Activated naive CD4-positive, alpha-beta T cell treated with anti-CD3 and anti-CD28 coated beads for 36 hours (primary cell): ENCODE data around the gene MYBPC2. TPM values are rescaled to one million over a fixed set of nuclear protein-coding genes. Genes with fewer than 3 reads are reported as not detected.
A peak's percentile ranks its signal among the peaks of the same experiment; 100 is the strongest.
"Not testable (repeated sequence)": the region's sequence is repeated elsewhere in the genome, so short reads cannot be mapped to it uniquely, and the experiment has no call there.

Experiments
- CTCF ChIA-PET: fragments of 350-600 bp; sonication (Branson Sonifier 250); formaldehyde crosslinking; loops from one replicate; lab custom pipeline; 2021; ENCODE audit warnings: antibody characterized with exemption; lab: Charles Lee
- DNase-seq: peaks from one replicate; pipeline ENCODE4 v3.0.0-alpha.2; 2020
- H3K27ac Mint-ChIP-seq: one replicate; pipeline ENCODE4 v1.8.0; 2021; ENCODE audit warnings: mild to moderate bottlenecking, mixed read lengths
- H3K27me3 Mint-ChIP-seq: one replicate; pipeline ENCODE4 v1.8.0; 2021; ENCODE audit warnings: low read depth, mixed read lengths
- H3K36me3 Mint-ChIP-seq: one replicate; pipeline ENCODE4 v1.8.0; 2021; ENCODE audit warnings: low read depth, mixed read lengths
- H3K4me1 Mint-ChIP-seq: one replicate; pipeline ENCODE4 v1.8.0; 2021; ENCODE audit warnings: low read depth, mixed read lengths
- H3K4me3 Mint-ChIP-seq: one replicate; pipeline ENCODE4 v1.8.0; 2021; ENCODE audit warnings: mild to moderate bottlenecking, moderate library complexity, mixed read lengths
- H3K9me3 Mint-ChIP-seq: one replicate; pipeline ENCODE4 v1.8.0; 2021; ENCODE audit warnings: mixed read lengths
- intact Hi-C: fragments of 100-400 bp; cut with micrococcal nuclease; formaldehyde crosslinking; loops from one replicate; pipeline ENCODE4 v1.15.1; 2023
- total RNA-seq, 2 experiments: library from RNA; stranded (reverse); gene quantifications; one replicate each; pipeline ENCODE4 v1.2.3, GENCODE V29; 2021

The MYBPC2 gene
- total RNA-seq, 2 experiments from 2014 or later = 0.64 to 1.6 TPM

- CTCF ChIA-PET = interaction anchor here (1.2 kb wide), 1 partner anchor 11 kb away, joined by 4 read pairs; no protein-coding TSS in a partner anchor
Measured at GRCh38 chr19:50473336-50473735, 40.6 kb downstream of the MYBPC2 start.

GRCh38 chr19:50475101-50475568, 42.4 kb downstream of the MYBPC2 start:
- CTCF ChIA-PET = no interaction called here
- intact Hi-C loops = loop anchor here (5.0 kb wide), 1 partner anchor 118 kb away; no protein-coding TSS in a partner anchor
- Mint-ChIP-seq H3K9me3 (no peaks in the 10 kb centered on the region), H3K36me3 (peaks cover 13% of the 10 kb centered on the region), H3K4me3 (no peak overlapping the region), H3K27me3 (no peaks in the 10 kb centered on the region), H3K4me1 (peaks cover 28% of the 10 kb centered on the region), H3K27ac (peak overlapping the region; percentile 56)
- no peak for DNase-seq

More at GRCh38 chr19:50473336-50473735, 40.6 kb downstream of the MYBPC2 start:
- H3K36me3 Mint-ChIP-seq, H3K4me3 Mint-ChIP-seq, intact Hi-C loops, H3K27ac Mint-ChIP-seq, DNase-seq, H3K27me3 Mint-ChIP-seq, H3K9me3 Mint-ChIP-seq: not testable (repeated sequence)
- H3K4me1 Mint-ChIP-seq = peaks cover 21% of the 10 kb centered on the region

GRCh38 chr19:50475736-50476223, 43.1 kb downstream of the MYBPC2 start:
- Mint-ChIP-seq H3K4me3 (peak overlapping the region; percentile 99), H3K9me3 (no peaks in the 10 kb centered on the region), H3K27me3 (no peaks in the 10 kb centered on the region), H3K36me3 (peaks cover 14% of the 10 kb centered on the region), H3K4me1 (peaks cover 28% of the 10 kb centered on the region), H3K27ac (peak overlapping the region; percentile 69)
- DNase-seq = no peak
- CTCF ChIA-PET = no interaction called here
- intact Hi-C loops = loop anchor here (1.0 to 5.0 kb wide), 5 partner anchors 36 to 118 kb away; partner anchors contain the start of genes JOSD2, NR1H2 and POLD1

- peak; percentile 97 for DNase-seq
- peak within 1 kb of the TSS; percentile 99 for H3K4me3 Mint-ChIP-seq
- intact Hi-C loops = loop anchor here (1.0 to 5.0 kb wide), 5 partner anchors 35 to 119 kb away; partner anchors contain the start of genes JOSD2, NR1H2 and POLD1
- H3K4me1 Mint-ChIP-seq = peaks cover 28% of the 10 kb centered on the region
- H3K27me3 Mint-ChIP-seq = no peaks in the 10 kb centered on the region
- CTCF ChIA-PET = no interaction called here
- H3K9me3 Mint-ChIP-seq = no peaks in the 10 kb centered on the region
- H3K27ac Mint-ChIP-seq = peak within 1 kb of the TSS; percentile 86
- H3K36me3 Mint-ChIP-seq = peaks cover 17% of the 10 kb centered on the region
Measured at GRCh38 chr19:50476224-50476906, 43.7 kb downstream of the MYBPC2 start, which contains the start of the genes EMC10 and GARIN5A. EMC10 (plus strand) TSS chr19:50476507; CDS start chr19:50476545, 38 bp downstream. GARIN5A (minus strand) TSS chr19:50476848; CDS start chr19:50476388, 460 bp downstream.

GRCh38 chr19:50476907-50477238, 44.2 kb downstream of the MYBPC2 start:
- Mint-ChIP-seq H3K4me1 (peaks cover 28% of the 10 kb centered on the region), H3K9me3 (no peaks in the 10 kb centered on the region), H3K4me3 (peak overlapping the region; percentile 99), H3K36me3 (peaks cover 17% of the 10 kb centered on the region), H3K27ac (peak overlapping the region; percentile 86), H3K27me3 (no peaks in the 10 kb centered on the region)
- intact Hi-C loops = loop anchor here (1.0 to 5.0 kb wide), 5 partner anchors 34 to 120 kb away; partner anchors contain the start of genes JOSD2, NR1H2 and POLD1
- CTCF ChIA-PET = interaction anchor here (0.6 kb wide), 1 partner anchor 15 kb away, joined by 4 read pairs; no protein-coding TSS in a partner anchor
- DNase-seq = no peak

GRCh38 chr19:50477751-50478515, 45.2 kb downstream of the MYBPC2 start:
- peaks cover 28% of the 10 kb centered on the region for H3K4me1 Mint-ChIP-seq
- intact Hi-C loops = loop anchor here (5.0 kb wide), 1 partner anchor 121 kb away; no protein-coding TSS in a partner anchor
- peaks cover 17% of the 10 kb centered on the region for H3K36me3 Mint-ChIP-seq
- H3K27ac Mint-ChIP-seq = peak overlapping the region; percentile 10
- no peaks in the 10 kb centered on the region for H3K27me3 Mint-ChIP-seq
- H3K4me3 Mint-ChIP-seq = peak overlapping the region; percentile 99
- CTCF ChIA-PET = interaction anchor here (1.1 to 2.0 kb wide), 3 partner anchors 8 to 109 kb away, joined by 3 to 9 read pairs (median 5); no protein-coding TSS in a partner anchor
- no peaks in the 10 kb centered on the region for H3K9me3 Mint-ChIP-seq
- DNase-seq = no peak

- H3K4me3 Mint-ChIP-seq = no peak overlapping the region
- CTCF ChIA-PET = interaction anchor here (0.7 to 2.0 kb wide), 8 partner anchors 8 to 178 kb away, joined by 3 to 9 read pairs (median 4); no protein-coding TSS in a partner anchor
- H3K9me3 Mint-ChIP-seq = no peaks in the 10 kb centered on the region
- peaks cover 17% of the 10 kb centered on the region for H3K36me3 Mint-ChIP-seq
- H3K27me3 Mint-ChIP-seq = no peaks in the 10 kb centered on the region
- intact Hi-C loops = loop anchor here (5.0 kb wide), 1 partner anchor 122 kb away; no protein-coding TSS in a partner anchor
- DNase-seq = peak; percentile 34
- peaks cover 28% of the 10 kb centered on the region for H3K4me1 Mint-ChIP-seq
- H3K27ac Mint-ChIP-seq = no peak overlapping the region
Measured at GRCh38 chr19:50478901-50479715, 46.4 kb downstream of the MYBPC2 start.

GRCh38 chr19:50479761-50480251, 47.1 kb downstream of the MYBPC2 start:
- intact Hi-C loops = loop anchor here (5.0 kb wide), 1 partner anchor 123 kb away; no protein-coding TSS in a partner anchor
- H3K4me1 Mint-ChIP-seq = peaks cover 28% of the 10 kb centered on the region
- no peak for DNase-seq
- H3K36me3 Mint-ChIP-seq = peaks cover 17% of the 10 kb centered on the region
- CTCF ChIA-PET = interaction anchor here (0.7 to 2.0 kb wide), 6 partner anchors 8 to 179 kb away, joined by 3 to 9 read pairs (median 4); no protein-coding TSS in a partner anchor
- H3K27me3 Mint-ChIP-seq = no peaks in the 10 kb centered on the region
- no peak overlapping the region for H3K27ac Mint-ChIP-seq
- H3K4me3 Mint-ChIP-seq = no peak overlapping the region
- no peaks in the 10 kb centered on the region for H3K9me3 Mint-ChIP-seq

- Mint-ChIP-seq H3K4me1 (peaks cover 25% of the 10 kb centered on the region), H3K27me3 (no peaks in the 10 kb centered on the region), H3K4me3 (no peak overlapping the region), H3K27ac (no peak overlapping the region), H3K9me3 (no peaks in the 10 kb centered on the region), H3K36me3 (peaks cover 20% of the 10 kb centered on the region)
- intact Hi-C loops = no loop called here
- CTCF ChIA-PET = interaction anchor here (1.0 to 1.9 kb wide), 3 partner anchors 11 to 180 kb away, joined by 3 to 5 read pairs (median 5); no protein-coding TSS in a partner anchor
- no peak for DNase-seq
Measured at GRCh38 chr19:50480281-50481111, 47.8 kb downstream of the MYBPC2 start.

GRCh38 chr19:50481351-50482149, 48.9 kb downstream of the MYBPC2 start:
- intact Hi-C loops = no loop called here
- Mint-ChIP-seq H3K4me1 (peaks cover 23% of the 10 kb centered on the region), H3K36me3 (peaks cover 25% of the 10 kb centered on the region), H3K27me3 (no peaks in the 10 kb centered on the region), H3K4me3 (no peak overlapping the region), H3K27ac (no peak overlapping the region), H3K9me3 (peaks cover 3% of the 10 kb centered on the region)
- no peak for DNase-seq
- CTCF ChIA-PET = no interaction called here
